Astrocyte (in vitro differentiated cells and primary cell): Measurements from ENCODE around the gene PPIL4. TPM values are rescaled to one million over a fixed set of nuclear protein-coding genes. Genes with fewer than 3 reads are reported as not detected.

Experiments used
- DNase-seq: peaks from one replicate; pipeline ENCODE4 v3.0.0-alpha.2; 2010; ENCODE audit warnings: low read depth
- FAIRE-seq: peaks from 2 replicates; lab custom pipeline; 2011; peaks lifted over from hg19 to GRCh38; lab: Jason Lieb, UNC
- H2AFZ ChIP-seq: 2 replicates; pipeline ENCODE4 v1.6.0; 2012; ENCODE audit warnings: low read depth, low read length, inconsistent platforms
- H3K27ac ChIP-seq: 2 replicates; pipeline ENCODE4 v1.5.1; 2011; ENCODE audit warnings: low read depth, low read length, inconsistent platforms
- H3K27me3 ChIP-seq: 2 replicates; pipeline ENCODE4 v1.6.0; 2011; ENCODE audit warnings: low read length, inconsistent platforms; ENCODE audit not compliant: insufficient read depth
- H3K36me3 ChIP-seq: 2 replicates; pipeline ENCODE4 v1.5.1; 2011; ENCODE audit warnings: low read length, inconsistent platforms; ENCODE audit not compliant: insufficient read depth
- H3K4me1 ChIP-seq: 2 replicates; pipeline ENCODE4 v1.5.1; 2011; ENCODE audit warnings: low read length, inconsistent platforms; ENCODE audit not compliant: insufficient read depth
- H3K4me2 ChIP-seq: 2 replicates; pipeline ENCODE4 v1.6.0; 2012; ENCODE audit warnings: low read length, inconsistent platforms
- H3K4me3 ChIP-seq: 2 replicates; pipeline ENCODE4 v1.5.1; 2011; ENCODE audit warnings: low read depth, mild to moderate bottlenecking, low read length, inconsistent platforms; ENCODE audit not compliant: insufficient read depth
- H3K79me2 ChIP-seq: 2 replicates; pipeline ENCODE4 v1.6.0; 2012; ENCODE audit warnings: mild to moderate bottlenecking, low read length, inconsistent platforms; ENCODE audit not compliant: insufficient read depth
- H3K9ac ChIP-seq: 2 replicates; pipeline ENCODE4 v1.6.0; 2012; ENCODE audit warnings: mild to moderate bottlenecking, low read length, inconsistent platforms
- H3K9me3 ChIP-seq: 2 replicates; pipeline ENCODE4 v1.5.1; 2012; ENCODE audit warnings: low read depth, mild to moderate bottlenecking, low read length, inconsistent platforms; ENCODE audit not compliant: insufficient read depth
- H4K20me1 ChIP-seq: 2 replicates; pipeline ENCODE4 v1.6.0; 2012; ENCODE audit warnings: low read length, inconsistent platforms; ENCODE audit not compliant: insufficient read depth
- H3K27ac Mint-ChIP-seq: one replicate; pipeline ENCODE4 v1.8.0; 2021; ENCODE audit warnings: mild to moderate bottlenecking, mixed read lengths; ENCODE audit not compliant: unreplicated experiment
- H3K27me3 Mint-ChIP-seq: one replicate; pipeline ENCODE4 v1.8.0; 2021; ENCODE audit warnings: low read depth, mixed read lengths; ENCODE audit not compliant: unreplicated experiment
- H3K36me3 Mint-ChIP-seq: one replicate; pipeline ENCODE4 v1.8.0; 2021; ENCODE audit warnings: low read depth, mixed read lengths; ENCODE audit not compliant: unreplicated experiment
- H3K4me1 Mint-ChIP-seq: one replicate; pipeline ENCODE4 v1.8.0; 2021; ENCODE audit warnings: low read depth, mixed read lengths; ENCODE audit not compliant: unreplicated experiment
- H3K4me3 Mint-ChIP-seq: one replicate; pipeline ENCODE4 v1.8.0; 2021; ENCODE audit warnings: mild to moderate bottlenecking, moderate library complexity, mixed read lengths; ENCODE audit not compliant: unreplicated experiment
- H3K9me3 Mint-ChIP-seq: one replicate; pipeline ENCODE4 v1.8.0; 2021; ENCODE audit warnings: mild to moderate bottlenecking, mixed read lengths; ENCODE audit not compliant: unreplicated experiment
- CTCF ChIP-seq: IDR thresholded peaks from 2 replicates; pipeline ENCODE4 v1.5.1; 2011; ENCODE audit warnings: low read depth, mild to moderate bottlenecking, inconsistent platforms, low read length, moderate library complexity; ENCODE audit not compliant: insufficient read depth
- EZH2 ChIP-seq: IDR thresholded peaks from 2 replicates; pipeline ENCODE4 v1.6.1; 2012; ENCODE audit warnings: mild to moderate bottlenecking, low read length, inconsistent platforms; ENCODE audit not compliant: insufficient read depth
- total RNA-seq: library from RNA; stranded (reverse); gene quantifications from 2 replicates; pipeline ENCODE4 v1.2.1, GENCODE V29; 2021

PPIL4 gene
- total RNA-seq, 1 donor from 2014 or later, result 39.2 TPM

DNA sequence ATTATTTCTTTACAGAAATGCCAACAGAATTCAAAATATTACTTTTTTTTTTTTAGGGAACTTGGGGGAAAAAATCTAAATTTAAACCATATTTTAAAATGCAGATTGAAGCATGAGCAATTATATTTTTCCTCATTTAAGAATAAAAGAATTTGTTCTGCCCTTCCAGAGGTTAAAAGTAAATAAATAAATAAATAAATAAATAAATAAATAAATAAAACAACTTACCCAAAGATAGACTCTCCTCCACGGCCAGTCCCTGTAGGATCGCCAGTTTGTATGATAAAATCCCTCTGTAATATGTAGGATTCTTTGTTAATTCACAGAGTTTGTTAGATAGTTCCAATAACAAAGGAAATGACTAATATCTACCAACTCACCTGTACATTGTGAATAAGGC is 4.7 kb downstream of the PPIL4 start:
- no peak for FAIRE-seq
- TF ChIP-seq EZH2 (no peak), CTCF (no peak)

GRCh38 chr6:149534742-149535141 is 11.1 kb downstream of the PPIL4 start:
- no peak for FAIRE-seq
- Histone ChIP-seq H3K4me3 (no peak overlapping the region), H3K27ac (no peak overlapping the region), H3K79me2 (peaks cover 8% of the 10 kb centered on the region), H3K9ac (no peak overlapping the region), H3K9me3 (no peaks in the 10 kb centered on the region), H3K36me3 (peaks cover 43% of the 10 kb centered on the region), H2AFZ (no peak overlapping the region), H4K20me1 (peaks cover 19% of the 10 kb centered on the region), H3K4me1 (no peaks in the 10 kb centered on the region), H3K4me2 (no peak overlapping the region), H3K27me3 (no peaks in the 10 kb centered on the region)
- Mint-ChIP-seq H3K9me3 (no peaks in the 10 kb centered on the region), H3K4me3 (no peak overlapping the region), H3K27me3 (no peaks in the 10 kb centered on the region), H3K4me1 (no peaks in the 10 kb centered on the region), H3K36me3 (peaks cover 8% of the 10 kb centered on the region), H3K27ac (no peak overlapping the region)
- TF ChIP-seq EZH2 (no peak), CTCF (no peak)
- no peak for DNase-seq

More for the DNA sequence above, 4.7 kb downstream of the PPIL4 start:
- Histone ChIP-seq H3K4me1 (peaks cover 7% of the 10 kb centered on the region), H3K27me3 (no peaks in the 10 kb centered on the region), H3K4me3 (no peak overlapping the region), H3K27ac (no peak overlapping the region), H4K20me1 (peaks cover 49% of the 10 kb centered on the region), H3K9ac (no peak overlapping the region), H3K79me2 (peaks cover 63% of the 10 kb centered on the region), H3K9me3 (no peaks in the 10 kb centered on the region), H3K4me2 (no peak overlapping the region), H3K36me3 (peaks cover 25% of the 10 kb centered on the region), H2AFZ (no peak overlapping the region)
- H3K4me3 Mint-ChIP-seq, result no peak overlapping the region
- H3K9me3 Mint-ChIP-seq, result no peaks in the 10 kb centered on the region
- no peak overlapping the region for H3K27ac Mint-ChIP-seq
- H3K27me3 Mint-ChIP-seq, result no peaks in the 10 kb centered on the region
- DNase-seq, result no peak
- H3K36me3 Mint-ChIP-seq, result peaks cover 5% of the 10 kb centered on the region
- H3K4me1 Mint-ChIP-seq, result peaks cover 16% of the 10 kb centered on the region

DNA sequence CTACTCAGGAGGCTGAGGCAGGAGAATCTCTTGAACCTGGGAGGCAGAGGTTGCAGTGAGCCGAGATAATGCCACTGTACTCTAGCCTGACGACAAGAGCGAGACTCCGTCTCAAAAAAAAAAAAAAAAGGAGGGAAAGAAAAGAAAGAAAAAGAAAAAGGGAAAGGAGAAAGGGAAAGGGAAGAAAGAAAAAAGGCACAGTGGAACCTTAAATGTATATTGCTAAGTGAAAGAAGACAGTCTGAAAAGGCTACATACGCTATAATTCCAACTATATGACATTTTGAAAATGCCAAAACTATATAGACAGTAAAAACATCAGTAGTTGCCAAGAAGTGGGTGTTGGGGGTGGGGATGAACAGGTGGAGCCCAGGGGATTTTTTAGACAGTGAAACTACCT is 16.2 kb downstream of the PPIL4 start:
- Histone ChIP-seq H4K20me1 (peaks cover 9% of the 10 kb centered on the region), H3K4me2 (no peak overlapping the region), H3K27me3 (no peaks in the 10 kb centered on the region), H3K9me3 (no peaks in the 10 kb centered on the region), H3K4me3 (no peak overlapping the region), H3K36me3 (peaks cover 41% of the 10 kb centered on the region), H3K9ac (no peak overlapping the region), H2AFZ (no peak overlapping the region), H3K4me1 (no peaks in the 10 kb centered on the region), H3K79me2 (peaks cover 9% of the 10 kb centered on the region), H3K27ac (no peak overlapping the region)
- no peak overlapping the region for H3K4me3 Mint-ChIP-seq
- H3K27ac Mint-ChIP-seq, result no peak overlapping the region
- TF ChIP-seq CTCF, result no peak
- no peak for TF ChIP-seq EZH2
- FAIRE-seq, result no peak
- no peaks in the 10 kb centered on the region for H3K9me3 Mint-ChIP-seq
- no peaks in the 10 kb centered on the region for H3K4me1 Mint-ChIP-seq
- DNase-seq, result no peak
- peaks cover 4% of the 10 kb centered on the region for H3K36me3 Mint-ChIP-seq
- no peaks in the 10 kb centered on the region for H3K27me3 Mint-ChIP-seq
